Transverse colon (tissue), 4 donors: ENCODE data around the gene GPC6. TPM values are rescaled to one million over a fixed set of nuclear protein-coding genes. Genes with fewer than 3 reads are reported as not detected.

Experiments used
- DNase-seq: peaks from one replicate; pipeline ENCODE4 v3.0.0-alpha.2; 2019
- H3K27ac ChIP-seq, 4 donors: fragments of 200-600 bp; sonication (generic); 2 replicates each; pipeline ENCODE4 v1.5.1; 2016 to 2018; ENCODE audit warnings: inconsistent platforms in 4 of 4
- H3K27me3 ChIP-seq: fragments of 200-600 bp; sonication (generic); 2 replicates; pipeline ENCODE4 v1.5.1; 2017; ENCODE audit warnings: inconsistent platforms
- H3K36me3 ChIP-seq, 4 donors: fragments of 200-600 bp; sonication (generic); 2 replicates each; pipeline ENCODE4 v1.5.1; 2017 to 2019; ENCODE audit warnings: inconsistent platforms in 4 of 4
- H3K4me1 ChIP-seq, 4 donors: fragments of 200-600 bp; sonication (generic); 2 replicates each; pipeline ENCODE4 v1.5.1; 2017 to 2020; ENCODE audit warnings: inconsistent platforms in 4 of 4
- H3K4me3 ChIP-seq, 4 donors: fragments of 200-600 bp; sonication (generic); 1 replicate in 1 of 4; 2 replicates in 3 of 4; pipeline versions ENCODE4 v1.5.1 to v1.6.1; 2017 to 2019; ENCODE audit warnings: inconsistent platforms in 4 of 4
- H3K9me3 ChIP-seq, 2 donors: fragments of 200-600 bp; sonication (generic); 2 replicates each; pipeline ENCODE4 v1.5.1; 2017 to 2019; ENCODE audit warnings: inconsistent platforms in 2 of 2
- EP300 ChIP-seq: sonication (generic); formaldehyde crosslinking; IDR thresholded peaks from one replicate; pipeline ENCODE4 v1.6.1; 2017; ENCODE audit warnings: antibody characterized with exemption, low read depth
- POLR2A ChIP-seq: fragments of 450-650 bp; IDR thresholded peaks from one replicate; pipeline ENCODE4 v1.6.1; 2016; ENCODE audit warnings: antibody characterized with exemption, mild to moderate bottlenecking, moderate library complexity
- POLR2AphosphoS5 ChIP-seq, 3 donors: sonication (generic); formaldehyde crosslinking; IDR thresholded peaks; one replicate each; pipeline ENCODE4 v1.6.1; 2016; ENCODE audit warnings: antibody characterized with exemption in 3 of 3
- WGBS, 2 donors: methylation state at CpG; one replicate each; pipeline ENCODE4 v1.1.5; 2018; ENCODE audit warnings: low coverage in 1 of 2; 5-methylcytosine and 5-hydroxymethylcytosine counted together
- in situ Hi-C, 4 donors: fragments of 200-750 bp; cut with MboI; loops; one replicate each; pipeline versions ENCODE4 v1.15.0 to v1.15.1; 2017; ENCODE audit warnings: low sequenced_read_pairs in 3 of 4, low pct_ligation_motif_present in 1 of 4, low pct_unique_long_range_greater_than_20kb in 1 of 4
- intact Hi-C: fragments of 100-400 bp; cut with DNase I; formaldehyde crosslinking; loops from one replicate; pipeline ENCODE4 v1.15.1; 2023; ENCODE audit warnings: low total_unique reads
- total RNA-seq, 4 donors: library from RNA; depleted of rRNA; stranded (reverse); fragments of >200 nt; gene quantifications; one replicate each; pipeline ENCODE4 v1.1.0, GENCODE V29; 2016
- TF ChIP-seq, protein P1 (sequence below), 5 experiments: fragments of 200-600 bp in 3 of 5; fragments of 450-650 bp in 2 of 5; sonication (generic) in 3 of 5; IDR thresholded peaks; 1 replicate in 2 of 5; 2 replicates in 3 of 5; pipeline ENCODE4 v1.5.1; 2016 to 2017; ENCODE audit warnings: antibody characterized with exemption in 5 of 5, inconsistent platforms in 3 of 5, mild to moderate bottlenecking in 2 of 5, moderate library complexity in 1 of 5

The GPC6 gene
- total RNA-seq, 4 donors from 2014 or later = 0.75 to 5.7 (median 4.0) TPM

DNA sequence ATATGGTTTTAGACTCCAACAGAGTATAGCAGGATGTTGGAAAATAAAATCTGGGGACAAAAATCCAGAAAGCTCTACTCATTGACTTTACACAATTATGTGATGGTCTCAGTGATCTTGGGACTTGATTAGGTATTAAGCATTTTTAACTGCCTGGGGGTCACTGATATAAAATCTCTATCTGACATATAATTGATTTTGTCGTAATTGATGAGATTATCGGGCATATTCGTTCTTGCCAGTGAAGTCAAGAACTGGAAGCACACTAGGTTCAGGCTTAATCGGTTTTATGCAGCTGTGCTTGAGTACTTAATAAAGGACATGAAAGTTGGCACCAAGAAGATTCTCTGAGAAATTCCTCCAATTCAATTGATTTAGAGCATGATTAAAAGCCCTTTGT, 862.1 kb downstream of the GPC6 start:
- Histone ChIP-seq H3K27ac (no peak overlapping the region), H3K4me1 (no peaks in the 10 kb centered on the region), H3K9me3 (peaks cover 5 to 7% of the 10 kb centered on the region in 2 donors), H3K27me3 (no peaks in the 10 kb centered on the region), H3K36me3 (no peaks in the 10 kb centered on the region), H3K4me3 (no peak overlapping the region)
- in situ Hi-C loops = no loop called here
- intact Hi-C loops = no loop called here
- TF ChIP-seq POLR2A = no peak
- no peak for TF ChIP-seq EP300
- no peak for TF ChIP-seq POLR2AphosphoS5 (IDR thresholded peaks at IDR 0.05)
- TF ChIP-seq, protein P1, sequence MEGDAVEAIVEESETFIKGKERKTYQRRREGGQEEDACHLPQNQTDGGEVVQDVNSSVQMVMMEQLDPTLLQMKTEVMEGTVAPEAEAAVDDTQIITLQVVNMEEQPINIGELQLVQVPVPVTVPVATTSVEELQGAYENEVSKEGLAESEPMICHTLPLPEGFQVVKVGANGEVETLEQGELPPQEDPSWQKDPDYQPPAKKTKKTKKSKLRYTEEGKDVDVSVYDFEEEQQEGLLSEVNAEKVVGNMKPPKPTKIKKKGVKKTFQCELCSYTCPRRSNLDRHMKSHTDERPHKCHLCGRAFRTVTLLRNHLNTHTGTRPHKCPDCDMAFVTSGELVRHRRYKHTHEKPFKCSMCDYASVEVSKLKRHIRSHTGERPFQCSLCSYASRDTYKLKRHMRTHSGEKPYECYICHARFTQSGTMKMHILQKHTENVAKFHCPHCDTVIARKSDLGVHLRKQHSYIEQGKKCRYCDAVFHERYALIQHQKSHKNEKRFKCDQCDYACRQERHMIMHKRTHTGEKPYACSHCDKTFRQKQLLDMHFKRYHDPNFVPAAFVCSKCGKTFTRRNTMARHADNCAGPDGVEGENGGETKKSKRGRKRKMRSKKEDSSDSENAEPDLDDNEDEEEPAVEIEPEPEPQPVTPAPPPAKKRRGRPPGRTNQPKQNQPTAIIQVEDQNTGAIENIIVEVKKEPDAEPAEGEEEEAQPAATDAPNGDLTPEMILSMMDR (IDR thresholded peaks at IDR 0.05) = no peak
- WGBS, 2 donors = 48 to 60% methylated on average over 4 of the region's 4 CpGs
- no peak for DNase-seq

DNA sequence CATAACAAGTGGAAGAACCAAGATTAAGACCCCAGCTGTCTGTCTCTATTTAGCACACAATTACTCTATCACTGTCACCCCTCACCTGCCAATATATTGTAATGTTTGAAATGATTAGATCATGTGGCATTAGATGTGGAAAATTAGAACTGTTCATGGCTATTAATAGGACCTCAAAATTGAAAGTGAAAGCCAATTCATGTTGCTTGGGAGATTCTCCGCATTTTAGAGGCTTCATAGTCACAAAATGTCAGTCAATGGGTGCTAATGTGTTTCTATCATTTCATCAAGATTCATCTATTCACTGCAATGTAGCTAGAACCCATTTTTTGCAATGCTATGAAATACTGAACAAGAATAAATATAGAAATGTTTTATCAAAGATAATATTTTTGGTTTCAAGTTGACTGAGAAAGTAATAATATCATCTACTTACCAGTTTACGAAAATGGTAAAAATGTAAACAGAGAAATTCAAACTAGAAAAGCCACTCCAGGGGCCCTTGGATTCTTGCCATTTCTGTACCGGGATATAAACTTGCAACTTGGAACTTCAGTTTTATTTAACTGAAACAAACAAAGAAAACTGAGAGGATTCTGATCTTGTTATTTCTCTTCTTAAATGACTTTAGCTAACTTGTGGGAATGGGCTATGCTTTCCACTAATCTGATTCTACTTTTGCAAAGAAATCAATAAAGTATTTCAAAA, 864.3 kb downstream of the GPC6 start:
- Histone ChIP-seq H3K4me1 (no peaks in the 10 kb centered on the region), H3K27ac (no peak overlapping the region), H3K27me3 (no peaks in the 10 kb centered on the region), H3K36me3 (no peaks in the 10 kb centered on the region), H3K9me3 (peaks cover 5 to 7% of the 10 kb centered on the region in 2 donors), H3K4me3 (no peak overlapping the region)
- in situ Hi-C loops (no loop called here), intact Hi-C loops (no loop called here)
- DNase-seq = no peak
- WGBS, 2 donors = 41 to 48% methylated on average over 3 of the region's 3 CpGs
- TF ChIP-seq, protein P1 (IDR thresholded peaks at IDR 0.05) = no peak
- TF ChIP-seq POLR2AphosphoS5 (IDR thresholded peaks at IDR 0.05) = no peak
- no peak for TF ChIP-seq EP300
- TF ChIP-seq POLR2A = no peak

DNA sequence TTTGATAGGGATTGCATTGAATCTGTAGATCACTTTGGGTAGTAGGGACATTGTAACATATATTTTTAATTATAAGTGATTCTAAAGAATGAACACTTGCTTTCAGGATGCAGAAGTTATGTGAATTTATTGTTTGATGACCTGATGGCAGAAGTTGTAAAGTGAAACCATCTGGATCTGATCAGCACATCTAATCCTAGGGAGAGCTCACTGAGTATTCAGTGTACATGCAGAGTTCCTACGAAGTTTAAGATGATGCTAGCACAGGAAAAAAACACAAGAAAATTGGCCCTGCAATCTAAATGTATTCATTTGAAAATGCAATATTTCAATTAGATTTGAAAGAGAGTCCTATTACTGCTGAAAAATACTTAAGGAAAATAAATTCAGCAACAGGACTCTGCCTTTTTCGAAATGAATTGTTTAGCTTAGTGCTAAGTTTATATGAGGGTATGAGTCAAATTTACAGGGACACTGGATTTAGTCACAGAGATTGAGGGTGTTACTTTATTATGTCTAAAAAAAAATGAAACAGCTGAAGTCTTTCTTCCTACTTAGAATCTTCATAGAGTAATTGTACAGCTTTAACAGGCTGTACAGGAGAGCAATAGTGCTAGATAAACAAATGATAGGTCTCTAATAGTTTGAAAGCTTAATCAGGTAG, 867.2 kb downstream of the GPC6 start:
- H3K27me3 ChIP-seq = no peaks in the 10 kb centered on the region
- no peaks in the 10 kb centered on the region for H3K4me1 ChIP-seq
- no peak overlapping the region for H3K27ac ChIP-seq
- TF ChIP-seq, protein P1 (IDR thresholded peaks at IDR 0.05) = no peak
- TF ChIP-seq POLR2AphosphoS5 (IDR thresholded peaks at IDR 0.05) (no peak), EP300 (no peak), POLR2A (no peak)
- H3K4me3 ChIP-seq = no peak overlapping the region
- WGBS, 2 donors = 46 to 48% methylated on average over 2 of the region's 2 CpGs
- in situ Hi-C loops = no loop called here
- no peak for DNase-seq
- peaks cover 5 to 7% of the 10 kb centered on the region in 2 donors for H3K9me3 ChIP-seq
- no peaks in the 10 kb centered on the region for H3K36me3 ChIP-seq
- intact Hi-C loops = no loop called here

DNA sequence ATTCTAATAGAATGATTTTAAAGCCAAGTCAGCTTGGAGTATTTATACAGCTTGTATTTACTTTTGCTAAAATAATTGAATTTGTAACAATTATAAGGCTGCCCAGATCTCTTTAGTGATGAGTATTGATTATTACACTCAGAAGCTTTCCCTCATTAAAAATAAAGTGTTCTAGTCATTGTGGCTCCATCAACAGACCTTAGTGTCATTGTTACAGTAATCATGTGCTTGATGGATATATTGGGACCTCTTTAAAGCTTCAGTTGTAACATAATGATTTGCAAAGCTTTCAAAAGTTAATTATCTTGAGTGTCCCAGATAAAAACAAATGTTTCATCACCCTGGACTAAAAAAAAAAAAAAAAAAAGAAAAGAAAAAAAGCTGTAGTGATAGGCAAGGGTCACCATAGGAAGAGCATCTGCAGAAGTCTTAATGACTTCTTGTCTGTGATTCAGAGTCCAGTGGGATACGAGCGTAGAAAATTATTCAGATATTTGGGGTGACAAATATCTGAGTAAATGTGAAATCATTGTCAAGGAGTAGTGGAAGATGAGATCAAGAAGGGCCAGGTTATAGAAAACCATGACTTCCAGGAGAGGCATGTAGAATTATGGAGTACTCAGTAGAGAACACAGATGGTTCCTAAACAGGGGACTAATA, 883.2 kb downstream of the GPC6 start:
- peaks cover 0 to 2% (median 0%) of the 10 kb centered on the region in 4 donors for H3K4me1 ChIP-seq
- H3K27me3 ChIP-seq = no peaks in the 10 kb centered on the region
- no peak for DNase-seq
- no peak overlapping the region for H3K27ac ChIP-seq
- WGBS, 2 donors = 80 to 95% methylated on average over 2 of the region's 2 CpGs
- intact Hi-C loops (no loop called here), in situ Hi-C loops (no loop called here)
- H3K9me3 ChIP-seq = no peaks in the 10 kb centered on the region
- no peak overlapping the region for H3K4me3 ChIP-seq
- TF ChIP-seq POLR2AphosphoS5 (IDR thresholded peaks at IDR 0.05) (no peak), POLR2A (no peak), EP300 (no peak)
- TF ChIP-seq, protein P1 (IDR thresholded peaks at IDR 0.05) = no peak
- H3K36me3 ChIP-seq = no peaks in the 10 kb centered on the region
